NK-92 treated with Interleukin-12 subunit alpha and Interleukin-12 subunit beta, amount 100 ng/mL, for 24 hours (cell line): ENCODE measurements around the gene CACNA1I.

Experiments
- DNase-seq: peaks from one replicate; lab custom pipeline; 2025; lab: John Stamatoyannopoulos, UW

CACNA1I gene

DNA sequence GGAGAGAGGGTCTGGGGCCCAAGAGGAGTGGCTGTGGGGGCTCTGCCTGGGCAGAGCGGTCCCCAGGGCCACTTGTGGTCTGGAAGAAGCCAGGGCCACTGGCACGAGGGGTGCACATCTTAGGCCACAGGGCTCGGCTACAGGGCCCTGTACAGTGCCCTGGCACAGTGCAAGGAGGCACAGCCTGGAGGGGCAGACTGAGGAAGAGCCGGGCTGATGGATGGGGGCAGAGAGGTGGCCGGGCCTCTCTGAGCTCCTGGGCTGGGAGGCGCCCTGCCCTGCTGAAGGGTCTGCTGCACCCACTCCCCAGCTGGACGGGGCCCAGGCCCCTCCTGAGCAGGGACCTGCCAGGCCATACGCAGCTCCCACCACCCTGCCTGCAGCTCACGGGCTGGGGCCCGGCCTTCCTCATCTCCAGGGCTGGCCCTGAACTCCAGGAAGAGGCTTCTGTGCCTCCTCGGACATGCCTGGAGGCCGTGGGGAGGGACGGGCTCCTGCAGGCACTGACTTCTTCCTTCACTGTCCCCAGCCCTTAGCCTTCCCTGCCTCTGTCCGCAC is 123.5 kb downstream of the CACNA1I start:
- DNase-seq: no peak

DNA sequence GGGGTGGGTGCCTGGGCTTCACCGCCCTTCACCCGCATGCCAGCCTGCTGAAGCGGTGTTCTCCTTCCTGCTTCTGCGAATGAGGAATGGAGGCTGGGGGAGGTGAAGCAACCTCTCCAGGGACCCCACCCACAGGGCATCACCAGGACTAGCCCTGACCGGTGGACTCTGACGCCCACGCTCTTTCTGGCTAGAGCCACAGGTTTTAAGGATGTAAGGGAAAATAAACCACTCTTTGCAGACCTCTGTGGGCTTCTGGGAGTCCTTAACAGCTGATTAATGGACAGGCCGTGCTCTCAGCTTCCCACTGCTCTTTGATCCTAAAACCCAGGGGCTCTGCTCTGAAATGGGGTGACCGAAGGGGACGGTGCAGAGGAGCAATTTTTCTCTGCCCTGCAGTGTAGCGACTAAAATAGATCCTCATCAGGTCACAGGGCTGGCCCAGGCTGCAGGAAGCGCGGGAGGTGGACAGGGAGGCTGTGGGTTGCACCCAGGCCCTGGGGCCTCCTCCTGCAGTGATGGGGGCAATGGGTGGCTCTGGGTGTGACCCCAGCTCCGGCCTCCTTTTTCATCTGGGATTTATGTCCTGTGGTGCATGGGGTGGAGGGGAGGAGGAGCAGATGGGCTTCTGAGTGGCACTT is 127.4 kb downstream of the CACNA1I start:
- no peak for DNase-seq

DNA sequence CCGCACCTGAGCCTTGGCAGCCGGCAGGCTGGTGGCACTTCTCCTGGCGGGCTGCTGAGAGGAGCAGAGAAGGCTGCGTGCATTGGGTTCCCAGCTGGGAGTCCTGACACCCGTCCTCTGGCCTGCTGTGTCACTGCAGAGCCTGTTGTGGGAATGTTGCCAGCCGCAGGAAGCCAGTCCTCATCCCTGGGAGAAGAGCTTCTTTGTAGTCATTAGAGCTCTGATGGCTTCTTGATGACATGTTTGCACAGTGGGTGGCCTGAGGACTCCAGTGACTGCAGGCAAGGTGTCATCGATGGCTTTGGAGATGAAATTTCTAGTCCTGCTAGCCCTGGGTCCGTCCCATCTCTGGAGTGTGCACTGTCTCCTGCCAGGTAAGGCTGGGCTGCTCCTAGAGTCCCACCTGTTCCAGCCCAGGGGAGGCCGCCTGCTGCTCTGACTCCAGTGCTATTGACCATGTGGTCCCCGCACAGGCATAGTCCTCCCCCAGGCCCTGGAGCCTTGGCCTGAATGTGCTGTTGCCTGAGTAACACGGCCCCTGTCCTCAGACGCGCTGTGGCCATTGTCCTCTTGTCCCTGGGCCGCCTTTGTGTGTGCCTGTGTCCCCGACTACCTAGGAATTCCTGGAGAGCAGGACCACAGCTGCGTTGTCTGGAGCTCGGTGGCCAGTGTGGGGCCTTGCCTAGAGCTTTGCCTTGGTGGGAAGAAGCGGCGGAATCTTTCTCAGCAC is 129.2 kb downstream of the CACNA1I start:
- DNase-seq: no peak

DNA sequence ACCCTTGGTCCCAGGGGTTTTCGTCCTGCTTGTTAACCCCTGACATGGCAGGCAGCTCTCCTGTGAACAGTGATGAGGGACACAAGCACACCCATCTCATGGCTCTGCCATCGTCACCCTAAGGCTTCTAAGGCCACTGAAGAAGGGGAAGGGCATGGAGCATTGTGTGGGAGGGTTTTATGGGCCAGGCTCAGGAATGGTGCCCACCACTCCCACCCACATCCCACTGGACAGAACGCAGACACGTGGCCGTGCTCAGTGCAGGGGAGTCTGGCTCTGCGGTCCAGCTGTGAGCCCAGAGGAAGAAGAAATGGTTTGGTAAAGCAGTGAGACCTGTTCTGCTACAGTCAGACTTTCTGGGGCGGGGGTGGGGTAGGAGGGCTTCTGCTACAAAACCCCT is 130.0 kb downstream of the CACNA1I start:
- no peak for DNase-seq

DNA sequence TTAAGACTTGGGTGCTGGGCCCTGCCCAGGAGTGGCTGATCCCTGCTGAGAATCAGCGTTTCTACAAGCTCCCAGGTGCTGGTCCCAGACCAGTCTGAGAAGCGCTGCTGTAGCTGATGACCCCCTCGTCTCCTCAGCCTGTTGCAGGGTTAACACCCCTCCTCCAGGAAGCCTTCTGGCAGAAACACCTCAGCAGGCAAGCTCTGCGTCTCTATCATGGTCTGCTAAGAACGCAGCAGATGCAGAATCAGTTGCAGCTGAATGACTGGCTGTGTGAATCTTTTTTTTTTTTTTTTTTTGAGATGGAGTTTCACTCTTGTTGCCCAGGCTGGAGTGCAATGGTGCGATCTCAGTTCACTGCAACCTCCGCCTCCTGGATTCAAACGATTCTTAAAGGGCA is 132.5 kb downstream of the CACNA1I start:
- DNase-seq: no peak

DNA sequence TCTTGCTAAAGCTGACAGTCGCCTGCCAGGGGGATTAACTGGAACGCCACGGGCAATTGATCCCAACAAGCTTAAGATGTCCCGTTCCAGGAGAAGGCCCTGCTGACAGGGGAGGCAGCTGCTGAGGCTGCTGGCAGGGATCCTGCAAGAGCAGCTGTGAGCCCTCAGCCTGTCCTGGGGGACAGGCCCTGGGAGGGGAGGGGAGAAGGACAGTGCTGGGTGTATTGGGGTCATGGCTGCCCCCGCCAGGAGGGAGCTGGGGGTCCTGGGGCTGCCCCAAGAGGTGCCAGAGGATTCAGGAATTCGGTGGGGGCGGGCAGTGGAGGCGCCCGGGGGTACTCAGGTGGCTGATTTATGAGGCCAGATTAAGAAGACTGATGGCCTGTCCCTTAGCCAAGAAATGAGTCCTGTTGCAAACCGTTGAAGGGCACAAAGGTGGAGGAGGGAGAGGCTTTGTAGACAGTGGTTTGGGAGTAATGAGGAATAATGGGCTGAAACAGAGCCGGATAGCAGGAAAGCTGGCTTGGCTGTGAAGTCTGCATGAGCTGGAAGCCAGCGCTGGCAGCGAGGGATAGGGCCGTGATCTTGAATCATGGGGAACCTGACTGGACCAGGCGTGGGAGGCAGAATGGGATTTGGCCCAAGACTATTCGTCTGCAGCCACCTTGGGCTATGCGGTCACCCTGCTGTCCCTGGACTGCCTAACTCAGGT is 133.5 kb downstream of the CACNA1I start:
- no peak for DNase-seq

DNA sequence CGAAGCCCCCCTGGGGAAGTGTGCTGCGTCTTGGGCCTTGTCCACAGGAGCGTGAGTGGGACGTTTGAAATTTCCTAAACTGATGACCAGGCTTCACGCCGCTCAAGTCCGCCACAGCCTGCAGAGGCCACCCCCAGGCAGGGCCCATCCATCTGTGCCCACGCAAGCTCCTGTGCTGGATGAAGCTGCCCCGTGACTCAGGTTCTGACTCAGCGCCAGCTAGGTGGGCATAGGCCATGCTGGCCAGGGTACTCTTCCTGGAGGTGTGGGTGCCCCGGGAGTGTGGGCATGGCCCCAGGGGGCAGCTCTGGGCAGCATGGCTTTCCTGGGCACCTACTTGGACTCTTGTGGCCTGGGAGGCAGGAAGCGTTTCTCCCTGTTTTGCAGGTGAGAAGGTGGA is 134.8 kb downstream of the CACNA1I start:
- DNase-seq: no peak

DNA sequence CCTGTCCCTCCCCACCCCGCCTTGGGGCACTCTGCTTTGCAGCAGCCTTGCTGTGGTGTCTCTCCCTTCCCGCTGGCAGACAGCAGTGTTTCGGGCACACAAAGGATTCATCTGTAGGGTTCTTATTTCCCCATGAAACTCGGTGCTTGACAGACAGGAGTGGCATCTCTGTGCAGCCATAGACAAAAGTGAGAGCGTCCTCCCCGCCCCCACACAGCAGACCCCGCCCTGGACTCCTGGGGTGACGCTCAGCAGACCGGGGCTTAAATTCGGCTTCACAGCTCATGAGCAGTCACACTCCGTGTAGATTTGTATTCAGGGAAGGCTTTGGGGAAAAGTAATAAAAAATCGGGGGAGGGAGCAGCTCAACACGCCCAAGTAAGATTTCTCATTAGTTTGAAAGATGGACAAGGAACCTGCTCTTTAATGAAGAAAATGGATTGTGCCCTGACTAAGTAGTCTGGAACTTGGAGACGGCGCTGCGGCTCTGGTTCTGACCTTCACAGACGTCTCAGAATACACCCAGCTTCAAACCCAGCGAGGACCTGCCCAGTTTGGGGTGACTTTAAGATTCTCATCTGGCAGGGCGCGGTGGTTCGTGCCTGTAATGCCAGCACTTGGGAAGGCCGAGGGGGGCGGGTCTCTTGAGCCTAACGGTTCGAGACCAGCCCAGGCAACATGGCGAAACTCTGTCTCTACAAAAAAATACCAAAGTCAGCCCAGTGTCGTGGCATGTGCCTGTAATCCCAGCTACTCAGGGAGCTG is 136.0 kb downstream of the CACNA1I start:
- DNase-seq: no peak

DNA sequence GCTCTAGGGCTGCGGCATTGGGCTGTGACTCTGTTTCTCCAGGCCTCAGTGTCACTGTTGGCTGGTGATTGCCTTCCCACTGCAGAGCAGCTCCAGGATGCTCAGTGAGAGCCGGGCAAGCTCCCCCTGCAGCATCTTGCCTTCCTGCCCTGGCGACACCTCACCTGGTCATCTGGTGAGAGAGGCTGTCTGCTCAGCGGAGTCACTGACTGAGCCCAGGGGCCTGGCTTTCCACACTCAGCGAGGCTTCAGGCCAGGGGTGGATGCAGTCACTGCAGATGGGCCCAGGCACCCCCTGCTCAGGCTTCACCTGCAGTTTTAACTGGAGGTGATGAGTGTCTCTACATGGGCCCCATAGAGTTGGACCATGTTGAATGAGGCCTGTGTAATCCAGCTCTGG is 136.8 kb downstream of the CACNA1I start:
- no peak for DNase-seq

DNA sequence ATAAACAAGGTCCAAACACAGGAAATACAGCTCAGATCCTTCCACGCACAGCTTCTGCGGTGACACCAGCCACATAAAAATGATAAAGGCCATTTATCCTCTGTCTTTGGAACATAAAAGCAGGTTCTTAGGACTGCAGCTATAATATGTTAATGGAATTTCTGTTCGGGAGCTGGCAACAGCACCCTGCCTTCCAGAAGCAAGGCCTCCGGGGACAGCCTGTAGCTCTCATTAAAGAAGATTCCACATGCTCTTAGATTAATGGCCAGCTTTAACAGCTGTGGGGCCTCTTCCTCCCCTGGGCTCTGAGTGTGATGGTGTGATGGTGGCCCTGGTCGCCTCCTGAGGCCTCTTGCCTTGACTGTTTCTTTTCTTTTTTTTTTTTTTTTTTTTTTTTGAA is 137.3 kb downstream of the CACNA1I start:
- DNase-seq: no peak

DNA sequence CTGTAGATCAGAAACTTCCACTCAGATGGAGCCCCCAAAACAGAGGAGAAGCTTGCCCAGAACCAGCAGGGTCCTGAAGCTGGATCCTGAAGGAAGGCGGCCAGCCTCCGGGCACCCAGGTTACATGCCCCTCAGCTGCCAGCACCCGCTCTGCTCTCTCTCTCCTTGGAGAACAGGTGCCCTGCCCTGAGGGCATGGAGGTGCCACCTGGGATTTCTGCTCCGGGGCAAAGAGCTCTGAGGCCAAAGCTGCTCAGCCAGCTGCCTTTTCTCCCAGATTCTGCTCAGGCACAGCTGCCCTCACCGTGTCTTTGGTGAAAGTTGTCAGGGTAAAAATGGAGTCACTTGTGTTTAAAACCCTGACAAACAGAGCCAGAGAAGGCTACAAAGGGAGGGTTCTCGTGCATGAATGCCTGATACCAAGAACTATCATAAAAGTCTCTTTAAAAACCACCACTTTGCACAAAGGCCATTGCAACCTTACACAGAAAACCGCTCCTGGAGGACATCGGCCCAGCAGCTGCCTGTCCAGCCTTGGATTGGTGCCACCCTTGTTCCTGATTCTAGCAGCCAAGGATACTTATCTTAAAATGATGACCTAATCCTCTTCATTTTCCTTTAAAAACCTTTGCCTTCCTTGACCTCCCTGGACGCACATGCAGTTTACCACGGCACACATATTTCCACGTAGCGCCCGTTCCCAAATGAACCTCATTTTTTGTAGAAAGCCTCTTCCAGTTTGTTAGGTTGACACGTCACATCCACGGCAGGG is 140.0 kb downstream of the CACNA1I start:
- DNase-seq: no peak

DNA sequence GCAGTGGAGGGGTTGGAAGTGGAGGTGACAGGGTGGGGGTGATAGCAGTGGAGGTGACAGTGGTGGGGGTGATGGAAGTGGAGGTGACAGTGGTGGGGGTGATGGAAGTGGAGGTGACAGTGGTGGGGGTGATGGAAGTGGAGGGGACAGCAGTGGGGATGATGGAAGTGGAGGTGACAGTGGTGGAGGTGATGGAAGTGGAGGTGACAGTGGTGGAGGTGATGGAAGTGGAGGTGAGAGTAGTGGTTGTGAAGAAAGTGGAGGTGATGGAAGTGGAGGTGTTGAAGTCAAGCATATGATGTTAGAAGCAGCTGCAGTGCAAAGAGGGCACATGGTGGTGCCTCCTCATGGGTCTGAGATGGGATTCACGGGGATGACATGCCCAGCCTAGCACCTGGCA is 141.5 kb downstream of the CACNA1I start:
- no peak for DNase-seq

DNA sequence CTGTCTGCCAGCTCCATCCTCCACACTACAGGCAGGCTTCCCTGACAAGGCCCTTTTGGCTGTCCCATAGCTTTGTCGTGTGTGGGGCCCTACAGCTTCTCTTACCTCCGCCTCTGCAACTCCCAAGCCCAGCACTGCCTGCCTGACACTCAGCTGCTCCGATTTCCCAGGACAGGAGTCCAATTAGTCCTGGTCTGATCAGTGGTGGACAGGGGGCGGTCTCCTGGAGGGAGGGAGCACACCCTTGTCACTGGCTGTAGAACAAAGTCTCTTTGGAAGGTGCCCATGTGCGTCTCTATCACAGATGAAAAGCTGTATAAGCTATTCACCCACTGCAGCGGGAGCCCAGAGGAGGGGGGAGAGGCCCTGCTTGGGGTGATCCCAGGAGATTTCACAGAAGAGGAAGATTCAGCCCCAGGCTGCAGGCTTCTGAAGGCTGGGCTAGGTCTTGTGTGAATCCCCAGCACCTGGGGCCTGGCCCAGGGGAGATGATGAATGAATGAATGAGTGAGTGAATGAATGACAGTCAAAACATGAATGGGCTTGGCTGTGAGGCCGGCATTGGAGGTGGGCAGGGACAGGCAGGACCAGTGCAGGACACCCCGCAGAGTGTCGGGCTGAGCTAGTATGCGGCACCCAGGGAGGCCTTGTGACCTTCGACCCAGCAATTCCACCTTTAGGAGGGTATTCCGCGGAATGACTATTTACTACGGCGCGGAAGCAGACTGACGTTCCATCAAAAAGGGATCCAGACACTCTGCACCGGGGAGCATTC is 142.4 kb downstream of the CACNA1I start:
- no peak for DNase-seq

DNA sequence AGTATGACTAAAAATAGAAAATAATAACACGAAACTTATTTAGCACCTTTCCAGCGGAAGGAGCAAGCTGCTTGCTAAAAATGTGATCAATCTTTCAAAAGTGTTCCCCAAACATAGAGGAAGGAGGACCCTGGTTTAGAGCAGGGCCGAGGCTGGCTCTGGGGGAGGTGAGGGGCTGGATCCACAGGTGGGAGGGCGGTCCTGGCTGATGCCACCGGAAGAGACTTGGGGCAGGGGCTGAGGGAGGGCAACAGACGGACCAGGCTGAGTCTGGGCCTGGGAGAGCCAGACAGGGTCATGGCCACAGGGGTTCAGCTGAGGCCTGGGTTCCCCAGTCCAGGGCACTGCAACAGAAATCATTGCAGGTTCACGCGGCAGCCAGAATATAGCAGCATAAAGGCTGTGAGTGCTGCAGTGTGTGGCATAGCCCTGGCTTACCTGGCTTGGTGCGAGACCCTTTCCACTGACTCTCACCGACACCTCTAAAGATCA is 143.3 kb downstream of the CACNA1I start:
- DNase-seq: no peak

DNA sequence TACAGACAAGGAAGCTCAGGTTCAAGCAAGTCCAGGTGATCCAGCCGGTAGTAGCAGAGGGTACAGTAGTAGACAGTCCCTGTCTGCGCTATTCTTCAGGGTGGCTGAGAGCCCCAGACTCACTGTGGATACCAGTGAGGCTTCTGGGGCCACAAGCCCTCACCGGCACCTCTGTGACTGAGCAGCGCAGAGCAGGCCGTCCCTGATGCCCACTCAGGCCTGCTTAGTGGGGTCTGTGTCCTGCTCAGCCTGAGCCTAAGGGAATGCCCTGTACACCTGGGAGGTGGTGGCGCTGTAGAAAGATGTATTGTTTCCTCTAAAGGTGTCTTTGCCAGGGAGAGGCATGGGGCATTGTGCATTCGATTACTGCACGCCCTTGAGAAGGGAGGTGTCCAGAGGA is 143.8 kb downstream of the CACNA1I start:
- no peak for DNase-seq

DNA sequence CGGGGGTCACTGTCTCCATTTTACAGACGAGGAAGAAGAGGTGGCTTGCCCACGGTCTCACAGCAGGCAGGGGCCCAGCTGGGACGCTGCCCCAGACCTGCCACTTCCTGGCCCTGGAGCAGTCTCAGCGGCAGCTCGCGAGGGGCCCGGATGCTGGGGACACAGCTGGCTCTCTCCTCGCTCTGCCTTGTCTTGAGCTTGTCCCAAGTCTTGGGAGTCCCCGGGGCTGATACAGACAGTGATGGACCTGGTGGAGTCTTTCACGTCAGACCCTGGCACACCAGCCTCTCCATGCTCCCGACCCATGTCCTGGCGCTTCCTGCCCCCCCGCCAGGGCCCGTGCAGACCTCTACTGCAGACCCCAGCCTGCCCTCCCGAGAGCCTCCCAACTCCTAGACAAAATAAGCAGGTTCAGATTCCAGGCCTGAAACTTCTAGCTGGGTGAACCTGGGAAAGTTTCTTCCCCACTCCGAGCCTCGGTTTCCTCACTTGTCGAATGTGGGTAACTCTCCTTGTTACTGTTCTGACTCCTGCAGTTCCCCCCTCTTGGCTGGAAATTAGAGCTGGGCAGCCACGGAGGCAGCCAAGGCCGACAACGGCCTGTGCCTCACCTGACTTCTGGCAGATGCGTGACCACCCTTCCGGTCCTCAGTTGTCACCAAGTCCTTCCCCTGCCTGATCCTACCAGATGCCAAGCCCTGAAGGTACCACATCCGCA is 145.4 kb downstream of the CACNA1I start:
- DNase-seq: no peak

DNA sequence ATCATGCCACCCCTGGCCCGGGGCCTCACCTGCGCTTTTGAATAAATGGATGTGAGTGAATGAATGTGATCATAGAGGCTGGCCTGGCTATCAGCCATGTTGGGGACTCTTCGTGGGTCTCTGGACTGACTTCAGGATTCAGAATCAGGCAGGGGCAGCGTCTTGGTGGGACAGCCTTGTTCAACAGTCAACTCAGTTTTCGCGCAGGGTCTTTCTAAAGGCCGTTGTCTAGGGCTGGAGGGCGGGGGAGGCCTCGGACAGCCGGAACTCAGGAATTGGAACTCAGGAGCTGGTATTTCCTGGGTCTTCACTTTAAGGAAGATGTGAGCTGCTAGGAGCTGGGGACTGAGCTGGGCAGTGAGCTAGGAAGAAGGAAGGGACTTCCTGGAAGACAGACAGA is 146.0 kb downstream of the CACNA1I start:
- no peak for DNase-seq

DNA sequence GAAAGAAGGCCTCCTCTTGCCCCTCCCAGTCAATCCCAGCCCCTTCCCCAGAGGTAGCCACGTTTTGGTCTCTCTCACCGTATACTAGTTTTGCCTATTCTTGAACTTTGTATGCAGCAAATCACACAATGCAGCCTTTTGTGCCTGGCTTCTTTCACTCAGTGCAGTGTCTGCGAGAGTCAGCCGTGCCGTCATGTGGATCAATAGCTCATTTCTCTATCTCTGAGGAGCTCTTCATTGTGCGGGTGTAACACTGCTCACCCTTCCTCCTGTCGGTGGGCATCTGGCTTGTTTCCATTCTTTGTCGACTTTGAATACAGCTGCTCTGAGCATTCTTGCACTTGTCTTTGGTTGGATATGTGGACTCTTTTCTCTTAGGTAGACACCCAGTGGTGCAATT is 146.5 kb downstream of the CACNA1I start:
- no peak for DNase-seq

DNA sequence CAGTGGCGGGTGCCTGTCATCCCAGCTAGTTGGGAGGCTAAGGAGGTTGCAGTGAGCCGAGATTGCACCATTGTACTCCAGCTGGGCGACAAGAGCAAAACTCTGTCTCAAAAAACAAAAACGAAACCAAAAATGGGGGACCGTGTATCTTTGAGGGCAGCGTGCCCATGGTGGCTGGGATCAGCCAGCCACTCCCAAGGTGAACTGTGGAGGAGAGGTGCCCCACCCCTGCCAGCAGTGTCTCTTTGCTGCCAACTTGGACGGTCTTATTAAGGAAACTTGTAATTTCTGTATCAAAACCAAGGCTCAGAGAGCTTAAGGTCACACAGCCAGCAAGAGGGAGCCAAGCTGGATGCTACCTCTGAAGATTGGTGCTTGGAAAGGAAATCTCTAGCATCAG is 147.7 kb downstream of the CACNA1I start:
- DNase-seq: no peak

DNA sequence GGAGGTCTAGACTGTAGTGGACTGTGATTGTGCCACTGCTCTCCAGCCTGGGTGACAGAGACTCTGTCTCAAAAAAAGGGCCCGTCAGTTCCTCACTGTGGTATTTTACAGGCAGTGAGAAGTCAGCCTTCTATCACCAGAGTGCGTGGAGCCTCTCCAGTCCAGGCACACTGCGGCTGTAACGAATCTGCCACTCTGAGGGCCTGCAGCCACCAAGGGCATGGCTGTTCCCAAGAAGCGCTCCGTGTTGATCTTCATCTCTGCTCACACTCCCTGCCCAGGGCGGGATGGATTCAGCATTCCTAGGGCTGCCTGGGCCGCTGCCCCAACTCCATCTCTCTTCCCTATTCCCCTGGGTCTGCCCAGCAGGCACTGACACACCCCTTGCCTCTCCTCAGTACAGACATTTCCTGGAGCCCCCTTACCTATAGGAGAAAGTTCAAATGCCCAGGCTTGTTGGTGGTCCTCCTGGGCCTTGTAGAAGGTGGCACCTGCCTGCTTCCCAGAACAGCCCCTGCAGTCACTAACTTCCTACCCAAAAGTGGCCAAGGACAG is 148.4 kb downstream of the CACNA1I start:
- no peak for DNase-seq
